ENCODE data around the gene PPP2R3A. TPM values are rescaled to one million over a fixed set of nuclear protein-coding genes. Genes with fewer than 3 reads are reported as not detected.

PPP2R3A gene
- total and polyA plus RNA-seq, 2 of the 4 experiments (the other 2 are of a cell fraction) = 11.3 to 37.3 TPM

DNA sequence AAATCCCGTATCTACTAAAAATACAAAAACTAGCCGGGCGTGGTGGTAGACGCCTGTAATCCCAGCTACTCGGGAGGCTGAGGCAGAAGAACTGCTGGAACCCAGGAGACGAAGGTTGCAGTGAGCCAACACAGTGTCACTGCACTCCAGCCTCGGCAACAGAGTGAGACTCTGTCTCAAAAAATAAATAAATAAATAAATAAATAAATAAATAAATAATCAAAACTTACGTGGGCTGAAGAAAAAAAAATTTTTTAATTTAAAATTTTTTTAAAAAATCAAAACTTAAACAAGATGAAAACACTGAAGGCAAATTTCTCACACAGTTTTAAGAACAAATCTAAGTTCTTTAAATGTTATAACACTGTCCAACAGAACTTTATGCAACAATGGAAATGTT, 216.2 kb downstream of the PPP2R3A start:
- CTCF ChIA-PET = interaction anchor here (2.0 kb wide), 1 partner anchor 10 kb away, joined by 4 read pairs; no protein-coding TSS in a partner anchor
- WGBS, 2 experiments (ENCODE audit: extremely low coverage in 2 of 2, insufficient read length in 1 of 2) = 100% methylated on average over 2 of the region's 8 CpGs; no CpG with 5 or more reads in 1 of the 2 experiments
- POLR2A ChIA-PET (ENCODE audit: unreplicated experiment) = no interaction called here

More for the DNA sequence above, 216.2 kb downstream of the PPP2R3A start:
- no TSS peak for BruUV-seq (replicated peaks)
- H2BK120ac ChIP-seq (ENCODE audit: low read depth, low read length) = no peak overlapping the region
- intact Hi-C loops (cut with micrococcal nuclease) (no loop called here), dilution Hi-C loops (cut with HindIII; ENCODE audit: low sequenced_read_pairs, unreplicated experiment) (no loop called here), in situ Hi-C loops (cut with MboI; ENCODE audit: low sequenced_read_pairs) (no loop called here)
- no peak overlapping the region for H3K14ac ChIP-seq (replicated peaks; ENCODE audit: low read depth, low read length)
- H3K23ac ChIP-seq (ENCODE audit: low read depth, low read length) = no peak overlapping the region
- TF ChIP-seq RFX5 (IDR thresholded peaks at IDR 0.05; ENCODE audit: low read depth, low read length) = no peak
- no peak for TF ChIP-seq CEBPB (IDR thresholded peaks at IDR 0.05; ENCODE audit: low read depth, low read length)
- no peak for TF ChIP-seq RAD21 (IDR thresholded peaks at IDR 0.05; ENCODE audit: low read length)
- TF ChIP-seq, protein P1, sequence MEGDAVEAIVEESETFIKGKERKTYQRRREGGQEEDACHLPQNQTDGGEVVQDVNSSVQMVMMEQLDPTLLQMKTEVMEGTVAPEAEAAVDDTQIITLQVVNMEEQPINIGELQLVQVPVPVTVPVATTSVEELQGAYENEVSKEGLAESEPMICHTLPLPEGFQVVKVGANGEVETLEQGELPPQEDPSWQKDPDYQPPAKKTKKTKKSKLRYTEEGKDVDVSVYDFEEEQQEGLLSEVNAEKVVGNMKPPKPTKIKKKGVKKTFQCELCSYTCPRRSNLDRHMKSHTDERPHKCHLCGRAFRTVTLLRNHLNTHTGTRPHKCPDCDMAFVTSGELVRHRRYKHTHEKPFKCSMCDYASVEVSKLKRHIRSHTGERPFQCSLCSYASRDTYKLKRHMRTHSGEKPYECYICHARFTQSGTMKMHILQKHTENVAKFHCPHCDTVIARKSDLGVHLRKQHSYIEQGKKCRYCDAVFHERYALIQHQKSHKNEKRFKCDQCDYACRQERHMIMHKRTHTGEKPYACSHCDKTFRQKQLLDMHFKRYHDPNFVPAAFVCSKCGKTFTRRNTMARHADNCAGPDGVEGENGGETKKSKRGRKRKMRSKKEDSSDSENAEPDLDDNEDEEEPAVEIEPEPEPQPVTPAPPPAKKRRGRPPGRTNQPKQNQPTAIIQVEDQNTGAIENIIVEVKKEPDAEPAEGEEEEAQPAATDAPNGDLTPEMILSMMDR (conservative IDR thresholded peaks at IDR 0.05; ENCODE audit: low read depth, low read length) = no peak
- no peak for TF ChIP-seq RCOR1 (IDR thresholded peaks at IDR 0.05; ENCODE audit: insufficient replicate concordance, low read length)
- TF ChIP-seq CHD1 (IDR thresholded peaks at IDR 0.05; ENCODE audit: low read depth, low read length) = no peak
- TF ChIP-seq BHLHE40 (IDR thresholded peaks at IDR 0.05; ENCODE audit: low read depth, low read length) = no peak
- no peak for TF ChIP-seq MXI1 (IDR thresholded peaks at IDR 0.05; ENCODE audit: borderline replicate concordance, low read depth, low read length)
- TF ChIP-seq SMC3 (IDR thresholded peaks at IDR 0.05; ENCODE audit: low read depth, low read length) = no peak
- no peak for TF ChIP-seq MAFK (IDR thresholded peaks at IDR 0.05; ENCODE audit: low read depth, low read length)
- TF ChIP-seq MAZ (IDR thresholded peaks at IDR 0.05; ENCODE audit: borderline replicate concordance, low read depth, low read length) = no peak
- TF ChIP-seq NFE2L2 (IDR thresholded peaks at IDR 0.05; ENCODE audit: low read depth, low read length) = no peak
- TF ChIP-seq, protein P2, sequence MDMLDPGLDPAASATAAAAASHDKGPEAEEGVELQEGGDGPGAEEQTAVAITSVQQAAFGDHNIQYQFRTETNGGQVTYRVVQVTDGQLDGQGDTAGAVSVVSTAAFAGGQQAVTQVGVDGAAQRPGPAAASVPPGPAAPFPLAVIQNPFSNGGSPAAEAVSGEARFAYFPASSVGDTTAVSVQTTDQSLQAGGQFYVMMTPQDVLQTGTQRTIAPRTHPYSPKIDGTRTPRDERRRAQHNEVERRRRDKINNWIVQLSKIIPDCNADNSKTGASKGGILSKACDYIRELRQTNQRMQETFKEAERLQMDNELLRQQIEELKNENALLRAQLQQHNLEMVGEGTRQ (IDR thresholded peaks at IDR 0.05; ENCODE audit: low read depth, low read length) = no peak
- no peak overlapping the region for H2BK5ac ChIP-seq (ENCODE audit: low read depth, low read length, poor library complexity, severe bottlenecking)
- H3K4ac ChIP-seq (ENCODE audit: low read depth, low read length) = no peak overlapping the region
- ATAC-seq (ENCODE audit: low read depth) (no peak), DNase-seq (no peak)
- no peak overlapping the region for H2AFZ ChIP-seq (replicated peaks; ENCODE audit: low read length, poor library complexity)
- peaks cover 95% of the 10 kb centered on the region for H4K20me1 ChIP-seq (ENCODE audit: insufficient read depth, low read length)
- no peak overlapping the region for H4K5ac ChIP-seq (ENCODE audit: low read depth, low read length)
- H3K27me3 ChIP-seq (ENCODE audit: control insufficient read depth, insufficient read depth, low read length) = no peaks in the 10 kb centered on the region
- H2BK20ac ChIP-seq (ENCODE audit: low read depth, low read length) = no peak overlapping the region
- no peak overlapping the region for H2AK9ac ChIP-seq (replicated peaks; ENCODE audit: low read depth, low read length, poor library complexity)
- H2AK5ac ChIP-seq (ENCODE audit: low read depth, low read length) = no peak overlapping the region
- H3K9me3 ChIP-seq (ENCODE audit: control insufficient read depth, insufficient read depth, low read length) = no peaks in the 10 kb centered on the region
- peaks cover 7% of the 10 kb centered on the region for H3K4me1 ChIP-seq (ENCODE audit: control insufficient read depth, insufficient read depth, low read length)
- H2BK15ac ChIP-seq (ENCODE audit: low read depth, low read length) = no peak overlapping the region
- H3K18ac ChIP-seq (ENCODE audit: low read depth, low read length) = no peak overlapping the region
- H3K36me3 ChIP-seq (ENCODE audit: control insufficient read depth, insufficient read depth, low read length) = no peaks in the 10 kb centered on the region
- H4K8ac ChIP-seq (ENCODE audit: low read depth in 2 of 2, low read length in 2 of 2) = no peak overlapping the region
- H3K27ac ChIP-seq (ENCODE audit: insufficient read depth, low read length) = no peak overlapping the region
- H3K56ac ChIP-seq (ENCODE audit: extremely low read depth, insufficient read depth, low read length) = no peak overlapping the region
- H3K9me1 ChIP-seq (ENCODE audit: insufficient read depth, low read length) = peaks cover 10% of the 10 kb centered on the region
- H3K4me3 ChIP-seq (ENCODE audit: insufficient read depth, low read depth, low read length) = no peak overlapping the region
- H3K4me2 ChIP-seq (ENCODE audit: low read depth, low read length) = no peak overlapping the region
- no peak overlapping the region for H4K91ac ChIP-seq (ENCODE audit: insufficient read depth, low read depth, low read length)
- H3K79me1 ChIP-seq (ENCODE audit: low read depth in 1 of 2, low read length in 2 of 2) = peaks cover 0 to 28% of the 10 kb centered on the region in 2 experiments; a peak in 2 of 4 replicates
- H3K9ac ChIP-seq (ENCODE audit: low read depth, low read length) = no peak overlapping the region
